Fibroblast of skin of right quadriceps (primary cell): Measurements from ENCODE around the gene SPINK14.

Source experiments
- DNase-seq: peaks from one replicate; pipeline ENCODE4 v3.0.0-alpha.2; 2013

The SPINK14 gene

GRCh38 chr5:148168246-148168645 is at the start of gene SPINK14:
Gene SPINK14, plus strand, starts transcription at chr5:148168546. Its CDS starts 1,187 bp downstream, at chr5:148169733.
- no peak for DNase-seq

GRCh38 chr5:148120317-148120716 is 48.0 kb upstream of the SPINK14 start:
- no peak for DNase-seq

GRCh38 chr5:148125641-148126040 is 42.7 kb upstream of the SPINK14 start:
- no peak for DNase-seq

GRCh38 chr5:148135091-148136048 is 33.0 kb upstream of the SPINK14 start:
- DNase-seq, result no peak

- DNase-seq, result no peak
Observed at GRCh38 chr5:148140846-148141245, 27.5 kb upstream of the SPINK14 start.

- DNase-seq, result no peak
Observed at GRCh38 chr5:148141645-148142044, 26.7 kb upstream of the SPINK14 start.

GRCh38 chr5:148145916-148146315 is 22.4 kb upstream of the SPINK14 start:
- peak; percentile 0 for DNase-seq

- DNase-seq, result no peak
Observed at GRCh38 chr5:148146487-148146886, 21.9 kb upstream of the SPINK14 start.

- DNase-seq, result no peak
Observed at GRCh38 chr5:148147415-148147814, 20.9 kb upstream of the SPINK14 start.

GRCh38 chr5:148151872-148152271 is 16.5 kb upstream of the SPINK14 start:
- DNase-seq, result no peak

GRCh38 chr5:148152781-148153180 is 15.6 kb upstream of the SPINK14 start:
- DNase-seq, result no peak

- DNase-seq, result no peak
Observed at GRCh38 chr5:148156609-148157008, 11.7 kb upstream of the SPINK14 start.

- DNase-seq, result no peak
Observed at GRCh38 chr5:148162038-148162437, 6.3 kb upstream of the SPINK14 start.

- DNase-seq, result no peak
Observed at GRCh38 chr5:148163345-148163744, 5.0 kb upstream of the SPINK14 start.

- DNase-seq, result no peak
Observed at GRCh38 chr5:148166550-148167283, 1.6 kb upstream of the SPINK14 start.

- DNase-seq, result no peak
Observed at GRCh38 chr5:148172377-148172776, 4.0 kb downstream of the SPINK14 start.

- DNase-seq, result no peak
Observed at GRCh38 chr5:148176480-148176879, 8.1 kb downstream of the SPINK14 start.

- no peak for DNase-seq
Observed at GRCh38 chr5:148177207-148177606, 8.9 kb downstream of the SPINK14 start.

GRCh38 chr5:148179234-148179824 is 11.0 kb downstream of the SPINK14 start:
- peak; percentile 33 for DNase-seq

GRCh38 chr5:148186248-148187003 is 18.1 kb downstream of the SPINK14 start:
- peak; percentile 4 for DNase-seq

GRCh38 chr5:148191010-148191409 is 22.7 kb downstream of the SPINK14 start:
- no peak for DNase-seq

GRCh38 chr5:148193202-148193601 is 24.9 kb downstream of the SPINK14 start:
- no peak for DNase-seq

- no peak for DNase-seq
Observed at GRCh38 chr5:148201151-148201550, 32.8 kb downstream of the SPINK14 start.
